ENCODE results near the gene SLC34A2. TPM values are rescaled to one million over a fixed set of nuclear protein-coding genes. Genes with fewer than 3 reads are reported as not detected.

SLC34A2 gene
- total and polyA plus RNA-seq, 2 of the 8 experiments (the other 6 are each of a cell fraction or from before 2014, with no cell fraction given), result 2.2 to 2.9 TPM

DNA sequence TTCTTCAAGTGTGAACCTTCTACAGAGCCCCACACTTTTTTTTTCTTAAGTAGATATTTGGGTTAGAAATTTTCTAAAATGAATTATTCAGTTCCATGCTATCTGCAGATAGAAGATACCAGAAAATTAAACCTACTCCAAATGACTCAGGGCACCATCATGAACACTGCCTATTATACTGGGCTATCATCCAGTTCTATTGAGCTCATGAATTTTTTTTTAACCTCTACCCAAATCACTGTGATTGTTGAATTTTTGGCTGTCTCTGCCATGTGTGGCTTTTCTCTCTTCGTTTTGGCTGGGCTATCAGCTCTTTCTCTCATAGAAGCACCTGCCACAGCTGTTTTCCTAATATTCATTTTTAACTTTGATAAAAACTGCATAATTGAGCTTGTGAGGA, 31.0 kb upstream of the SLC34A2 start:
- H2AFZ ChIP-seq (ENCODE audit: low read length), result no peak overlapping the region
- DNase-seq (ENCODE audit: low read depth in 1 of 2, low spot score in 2 of 2), result no peak
- no peaks in the 10 kb centered on the region for H3K9me3 ChIP-seq (ENCODE audit: insufficient read depth in 2 of 2, low read depth in 1 of 2, low read length in 1 of 2)
- no peak overlapping the region for H4K91ac ChIP-seq (replicated peaks; ENCODE audit: insufficient read length, low read length)
- no peaks in the 10 kb centered on the region for H3K79me1 ChIP-seq (ENCODE audit: low read depth, low read length)
- H2BK15ac ChIP-seq (ENCODE audit: low read length), result no peak overlapping the region
- H3K4me2 ChIP-seq (ENCODE audit: insufficient read depth in 1 of 2, low read depth in 2 of 2, low read length in 2 of 2), result no peak overlapping the region
- H3K4me1 ChIP-seq (replicated peaks in 1 of 4; ENCODE audit: control insufficient read depth in 3 of 4, insufficient read depth in 4 of 4, low read length in 3 of 4), result peaks cover 0 to under 1% (median 0%) of the 10 kb centered on the region in 4 experiments; a peak in 1 of 7 replicates
- TF ChIP-seq EP300 (IDR thresholded peaks at IDR 0.05; ENCODE audit: borderline replicate concordance in 1 of 2, low read depth in 2 of 2, low read length in 2 of 2), result no peak
- TF ChIP-seq, protein P1, sequence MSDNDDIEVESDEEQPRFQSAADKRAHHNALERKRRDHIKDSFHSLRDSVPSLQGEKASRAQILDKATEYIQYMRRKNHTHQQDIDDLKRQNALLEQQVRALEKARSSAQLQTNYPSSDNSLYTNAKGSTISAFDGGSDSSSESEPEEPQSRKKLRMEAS (IDR thresholded peaks at IDR 0.05), result no peak
- no peak overlapping the region for H3K56ac ChIP-seq (replicated peaks; ENCODE audit: insufficient read length, low read depth, low read length)
- no peaks in the 10 kb centered on the region for H3K79me2 ChIP-seq (ENCODE audit: control insufficient read depth in 1 of 2, insufficient read depth in 2 of 2, low read length in 2 of 2)
- ChIA-PET CTCF (ENCODE audit: partially characterized antibody) (interaction anchor here (1.7 to 2.4 kb wide), 2 partner anchors 11 to 184 kb away, joined by 7 to 13 read pairs; no protein-coding TSS in a partner anchor), POLR2A (ENCODE audit: partially characterized antibody) (no interaction called here)
- H2BK5ac ChIP-seq (ENCODE audit: low read depth, low read length), result no peak overlapping the region
- no peaks in the 10 kb centered on the region for H3K27me3 ChIP-seq (replicated peaks in 1 of 4; ENCODE audit: control insufficient read depth in 3 of 4, extremely low read depth in 1 of 4, insufficient read depth in 3 of 4, low read length in 3 of 4)
- no peak overlapping the region for H3K14ac ChIP-seq (ENCODE audit: insufficient read length)
- H4K8ac ChIP-seq (ENCODE audit: extremely low read depth, insufficient read depth, low read length), result no peak overlapping the region
- H3K4me3 ChIP-seq (ENCODE audit: extremely low read depth in 1 of 4, insufficient read depth in 2 of 4, low read depth in 3 of 4, low read length in 4 of 4), result no peak overlapping the region
- H2BK120ac ChIP-seq (replicated peaks; ENCODE audit: low read depth, low read length), result no peak overlapping the region
- H2BK12ac ChIP-seq (ENCODE audit: low read depth, low read length), result no peak overlapping the region
- H4K5ac ChIP-seq (ENCODE audit: insufficient read length, low read depth, low read length), result no peak overlapping the region
- H2BK20ac ChIP-seq (ENCODE audit: low read length), result no peak overlapping the region
- H3K9ac ChIP-seq (replicated peaks in 1 of 4; ENCODE audit: extremely low read depth in 1 of 4, low read depth in 3 of 4, low read length in 3 of 4), result no peak overlapping the region
- H2AK5ac ChIP-seq (ENCODE audit: low read depth, low read length), result no peak overlapping the region
- no peak overlapping the region for H3K27ac ChIP-seq (ENCODE audit: low read depth, low read length)
- no peak overlapping the region for H3K18ac ChIP-seq (ENCODE audit: extremely low read depth, low read length)
- 79% methylated on average over 1 of the region's 1 CpG; no CpG with 5 or more reads in 1 of the 2 experiments for WGBS, 2 experiments (ENCODE audit: extremely low coverage in 1 of 2, insufficient coverage in 1 of 2, insufficient read length in 1 of 2, insufficient replicate concordance in 2 of 2, low coverage in 1 of 2, low lambda C conversion rate in 2 of 2, missing lambda C conversion rate in 1 of 2)
- H3K36me3 ChIP-seq (ENCODE audit: control insufficient read depth in 2 of 4, insufficient read depth in 4 of 4, low read length in 3 of 4), result no peaks in the 10 kb centered on the region
- FAIRE-seq, result no peak
- H4K20me1 ChIP-seq (replicated peaks in 1 of 2; ENCODE audit: control insufficient read depth in 1 of 2, insufficient read depth in 2 of 2, low read length in 2 of 2), result no peaks in the 10 kb centered on the region
- no peak overlapping the region for H3K23ac ChIP-seq (ENCODE audit: insufficient read length)
- no peaks in the 10 kb centered on the region for H3K23me2 ChIP-seq (ENCODE audit: low read depth, low read length)
- H3K4ac ChIP-seq (replicated peaks; ENCODE audit: insufficient read length, low read depth, low read length), result no peak overlapping the region

Data from H1 (cell line).